Natural killer cell (primary cell): Measurements from ENCODE around the gene DENND1A. TPM values are rescaled to one million over a fixed set of nuclear protein-coding genes. Genes with fewer than 3 reads are reported as not detected.

Source experiments
- ATAC-seq, 3 donors: fragments of 150-1000 bp in 2 of 3; fragments of 200-7000 bp in 1 of 3; cut with Tn5 transposase; 1 replicate in 1 of 3; 2 replicates in 2 of 3; pipeline ENCODE4 v1.10.0; 2021; ENCODE audit warnings: mild to moderate bottlenecking in 2 of 3, moderate library complexity in 2 of 3
- DNase-seq, 2 donors: peaks; one replicate each; pipeline versions ENCODE4 v3.0.0 to v3.0.0-alpha.2; 2013 to 2021; ENCODE audit warnings: mixed read lengths in 1 of 2
- H3K27ac ChIP-seq: one replicate; pipeline ENCODE4 v1.5.1; 2013; ENCODE audit warnings: mild to moderate bottlenecking, low read length
- H3K27me3 ChIP-seq: one replicate; pipeline ENCODE4 v1.6.1; 2013; ENCODE audit warnings: low read length; ENCODE audit not compliant: control insufficient read depth, insufficient read depth
- H3K36me3 ChIP-seq: one replicate; pipeline ENCODE4 v1.6.1; 2013; ENCODE audit warnings: low read length; ENCODE audit not compliant: control insufficient read depth, insufficient read depth
- H3K4me1 ChIP-seq: one replicate; pipeline ENCODE4 v1.6.1; 2013; ENCODE audit warnings: low read length; ENCODE audit not compliant: control insufficient read depth, insufficient read depth
- H3K4me3 ChIP-seq: one replicate; pipeline ENCODE4 v1.5.1; 2013; ENCODE audit warnings: low read length
- H3K9me3 ChIP-seq: one replicate; pipeline ENCODE4 v1.6.1; 2013; ENCODE audit warnings: low read length; ENCODE audit not compliant: control insufficient read depth, insufficient read depth
- H3K27ac Mint-ChIP-seq, 2 donors: one replicate each; pipeline ENCODE4 v1.8.0; 2022; ENCODE audit warnings: mild to moderate bottlenecking in 2 of 2, mixed read lengths in 2 of 2, moderate library complexity in 1 of 2
- H3K27me3 Mint-ChIP-seq, 2 donors: one replicate each; pipeline ENCODE4 v1.8.0; 2022; ENCODE audit warnings: low read depth in 2 of 2, mixed read lengths in 2 of 2
- H3K36me3 Mint-ChIP-seq: one replicate; pipeline ENCODE4 v1.8.0; 2022; ENCODE audit warnings: mixed read lengths
- H3K4me1 Mint-ChIP-seq, 2 donors: one replicate each; pipeline ENCODE4 v1.8.0; 2022; ENCODE audit warnings: mixed read lengths in 2 of 2
- H3K4me3 Mint-ChIP-seq: one replicate; pipeline ENCODE4 v1.8.0; 2022; ENCODE audit warnings: mild to moderate bottlenecking, moderate library complexity, mixed read lengths
- H3K9me3 Mint-ChIP-seq, 2 donors: one replicate each; pipeline ENCODE4 v1.8.0; 2022; ENCODE audit warnings: mixed read lengths in 2 of 2
- CTCF ChIP-seq: fragments of 200-600 bp; IDR thresholded peaks from one replicate; pipeline ENCODE4 v1.8.0; 2022; ENCODE audit warnings: antibody characterized with exemption
- WGBS: methylation state at CpG from one replicate; pipeline ENCODE4 v1.1.7; 2013; ENCODE audit warnings: missing lambda C conversion rate; ENCODE audit not compliant: insufficient coverage; 5-methylcytosine and 5-hydroxymethylcytosine counted together
- intact Hi-C: fragments of 100-400 bp; cut with micrococcal nuclease; formaldehyde crosslinking; loops from one replicate; pipeline ENCODE4 v1.14.2; 2022
- total RNA-seq, 4 donors: library from RNA; stranded (reverse); fragments of 120-200 nt in 1 of 4; gene quantifications; one replicate each; pipeline versions ENCODE4 v1.2.3 to v1.2.4, GENCODE V29; 2013 to 2022

The DENND1A gene
- total RNA-seq, 3 donors from 2014 or later (not counting 1 experiment from before 2014, with no cell fraction given), result 27.8 to 37.6 (median 30.9) TPM

GRCh38 chr9:123394291-123395235 lies 535.4 kb downstream of the DENND1A start:
- ATAC-seq, result no peak
- H3K27me3 Mint-ChIP-seq, result no peaks in the 10 kb centered on the region
- Histone ChIP-seq H3K4me3 (no peak overlapping the region), H3K27ac (no peak overlapping the region), H3K9me3 (peaks cover 2% of the 10 kb centered on the region), H3K4me1 (no peaks in the 10 kb centered on the region), H3K27me3 (no peaks in the 10 kb centered on the region), H3K36me3 (no peaks in the 10 kb centered on the region)
- H3K9me3 Mint-ChIP-seq, result peaks cover 0 to 5% of the 10 kb centered on the region in 2 donors
- no peaks in the 10 kb centered on the region for H3K36me3 Mint-ChIP-seq
- WGBS, result 88% methylated on average over 16 of the region's 16 CpGs
- H3K27ac Mint-ChIP-seq, result no peak overlapping the region
- intact Hi-C loops, result no loop called here
- H3K4me1 Mint-ChIP-seq, result no peaks in the 10 kb centered on the region
- no peak for TF ChIP-seq CTCF
- no peak for DNase-seq
- no peak overlapping the region for H3K4me3 Mint-ChIP-seq

GRCh38 chr9:123392802-123393201 lies 537.1 kb downstream of the DENND1A start:
- intact Hi-C loops, result no loop called here
- Histone ChIP-seq H3K4me1 (no peaks in the 10 kb centered on the region), H3K27ac (no peak overlapping the region), H3K36me3 (no peaks in the 10 kb centered on the region), H3K9me3 (peaks cover 2% of the 10 kb centered on the region), H3K4me3 (no peak overlapping the region), H3K27me3 (no peaks in the 10 kb centered on the region)
- no peak overlapping the region for H3K27ac Mint-ChIP-seq
- no peak for ATAC-seq
- H3K36me3 Mint-ChIP-seq, result no peaks in the 10 kb centered on the region
- no peaks in the 10 kb centered on the region for H3K4me1 Mint-ChIP-seq
- no peak overlapping the region for H3K4me3 Mint-ChIP-seq
- 96% methylated on average over 3 of the region's 4 CpGs for WGBS
- no peak for DNase-seq
- no peak for TF ChIP-seq CTCF
- peaks cover 0 to 5% of the 10 kb centered on the region in 2 donors for H3K9me3 Mint-ChIP-seq
- no peaks in the 10 kb centered on the region for H3K27me3 Mint-ChIP-seq

- no peak overlapping the region for H3K4me3 ChIP-seq
- H3K36me3 ChIP-seq, result no peaks in the 10 kb centered on the region
- Mint-ChIP-seq H3K4me3 (no peak overlapping the region), H3K4me1 (no peaks in the 10 kb centered on the region), H3K27me3 (no peaks in the 10 kb centered on the region), H3K9me3 (peaks cover 0 to 5% of the 10 kb centered on the region in 2 donors), H3K27ac (no peak overlapping the region), H3K36me3 (no peaks in the 10 kb centered on the region)
- DNase-seq (no peak), ATAC-seq (no peak)
- intact Hi-C loops, result no loop called here
- no peak overlapping the region for H3K27ac ChIP-seq
- no peak for TF ChIP-seq CTCF
- H3K9me3 ChIP-seq, result peaks cover 2% of the 10 kb centered on the region
- no peaks in the 10 kb centered on the region for H3K27me3 ChIP-seq
- 96% methylated on average over 28 of the region's 28 CpGs for WGBS
- H3K4me1 ChIP-seq, result no peaks in the 10 kb centered on the region
Observed at GRCh38 chr9:123391946-123392345, 538.0 kb downstream of the DENND1A start.
